GM18520 (cell line): Measurements from ENCODE around the gene SLC13A5.
"Not testable (repeated sequence)": the region's sequence is repeated elsewhere in the genome, so short reads cannot be mapped to it uniquely, and the experiment has no call there.

Experiments used
- ATAC-seq: cut with Tn5 transposase; IDR thresholded peaks from one replicate; pipeline ENCODE4 v1.9.1; 2021; ENCODE audit not compliant: unreplicated experiment

SLC13A5 gene

DNA sequence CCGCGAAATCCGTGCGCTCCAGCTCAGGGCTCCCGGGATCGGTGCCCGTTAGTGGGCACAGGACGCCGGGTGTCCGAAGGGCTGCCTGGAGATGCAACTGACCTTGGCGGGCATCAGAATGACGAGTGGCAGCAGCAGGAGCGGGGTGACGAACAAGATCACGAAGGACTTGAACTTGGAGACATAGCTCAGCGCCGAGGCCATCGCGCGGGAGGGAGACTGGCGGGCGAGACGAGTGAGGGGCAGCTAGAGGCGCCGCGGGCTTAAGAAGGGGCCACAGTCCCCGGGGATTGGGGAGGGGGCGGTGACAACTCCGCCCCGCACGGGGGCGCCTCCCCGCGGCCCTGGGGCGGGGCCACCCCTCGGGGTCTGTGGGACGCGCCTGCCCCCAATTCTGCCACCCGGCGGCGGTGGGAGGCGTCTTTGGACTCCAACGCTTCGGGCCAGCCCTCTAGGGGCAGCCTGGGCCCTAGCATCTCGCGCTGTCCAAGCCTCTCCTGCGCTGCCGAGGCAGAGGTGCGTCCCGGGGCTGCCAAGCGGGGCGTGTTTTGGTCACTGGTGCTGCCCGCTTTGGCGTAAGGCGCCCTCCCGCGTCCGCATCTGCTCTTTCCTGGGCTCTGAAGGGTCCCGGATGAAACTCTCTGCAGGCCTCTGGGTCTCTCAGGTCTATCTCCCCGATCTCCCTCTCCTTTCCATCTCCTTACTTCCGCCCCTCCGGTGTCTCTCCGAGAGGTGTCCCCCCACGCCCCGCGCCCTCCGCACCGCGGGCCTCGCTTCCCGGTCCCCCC is at the start of gene SLC13A5:
Gene SLC13A5, minus strand, starts transcription at position 240 of the 788 bp plus-strand sequence. Its CDS starts 36 bp downstream, at position 204.
- no peak for ATAC-seq

- ATAC-seq = no peak
Measured at GRCh38 chr17:6761779-6762178, 48.6 kb upstream of the SLC13A5 start.

GRCh38 chr17:6757747-6758146 is 44.6 kb upstream of the SLC13A5 start:
- ATAC-seq = no peak

DNA sequence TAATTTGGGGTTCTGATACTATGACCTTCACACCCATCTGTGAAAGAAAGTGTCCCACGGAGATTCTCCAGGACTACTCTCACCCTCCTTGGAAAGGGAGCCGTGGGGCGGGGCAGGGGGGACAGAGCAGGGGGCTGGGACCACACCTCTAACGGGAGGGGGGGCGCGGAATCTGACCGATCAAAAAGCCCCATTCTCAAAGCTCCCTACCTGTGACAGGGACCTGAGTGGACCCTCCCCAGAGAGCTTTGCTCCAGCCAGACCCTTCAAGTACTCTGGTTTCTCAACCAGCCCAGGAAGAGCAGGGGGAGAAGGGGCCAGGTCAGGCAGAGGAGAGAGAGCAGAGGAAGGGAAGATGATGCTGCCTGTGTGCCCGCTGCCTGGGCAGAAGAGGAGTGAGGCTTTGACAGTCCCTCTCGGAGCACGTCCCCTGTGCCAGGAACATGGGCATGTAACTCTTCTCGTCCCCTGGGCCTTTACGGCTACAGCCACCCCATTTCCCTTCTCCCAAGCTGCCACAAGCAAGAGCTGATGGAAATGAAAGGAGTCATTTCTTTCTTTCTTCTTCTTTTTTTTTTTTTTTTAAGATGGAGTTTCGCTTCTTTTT is 43.4 kb upstream of the SLC13A5 start:
- no peak for ATAC-seq

DNA sequence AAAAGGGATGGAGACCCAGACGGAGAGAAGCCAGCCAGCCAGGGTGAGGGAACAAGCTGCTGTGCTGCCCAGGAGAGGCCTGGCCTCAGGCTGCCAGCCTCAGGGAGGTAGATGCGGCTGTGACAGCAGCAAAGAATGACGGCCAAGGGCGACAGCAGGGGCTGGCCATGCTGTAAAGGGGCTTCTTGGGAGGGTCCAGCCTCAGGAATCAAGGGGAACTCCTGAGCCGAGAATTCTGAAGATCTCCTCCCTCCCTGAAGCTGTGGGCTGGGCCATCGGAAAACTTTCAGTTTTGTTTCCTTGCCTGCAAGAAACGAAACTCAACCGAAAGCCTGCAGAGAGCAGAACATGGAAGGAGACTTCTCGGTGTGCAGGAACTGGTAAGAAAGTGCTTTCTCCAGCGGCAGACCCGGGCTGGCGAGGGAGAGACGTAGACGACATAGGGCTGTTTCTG is 42.6 kb upstream of the SLC13A5 start, which contains the start of gene XAF1:
Gene XAF1, plus strand, starts transcription at position 316 of the 454 bp plus-strand sequence. Its CDS starts 33 bp downstream, at position 349.
- ATAC-seq = no peak

GRCh38 chr17:6755281-6755680 is 42.1 kb upstream of the SLC13A5 start:
- no peak for ATAC-seq

DNA sequence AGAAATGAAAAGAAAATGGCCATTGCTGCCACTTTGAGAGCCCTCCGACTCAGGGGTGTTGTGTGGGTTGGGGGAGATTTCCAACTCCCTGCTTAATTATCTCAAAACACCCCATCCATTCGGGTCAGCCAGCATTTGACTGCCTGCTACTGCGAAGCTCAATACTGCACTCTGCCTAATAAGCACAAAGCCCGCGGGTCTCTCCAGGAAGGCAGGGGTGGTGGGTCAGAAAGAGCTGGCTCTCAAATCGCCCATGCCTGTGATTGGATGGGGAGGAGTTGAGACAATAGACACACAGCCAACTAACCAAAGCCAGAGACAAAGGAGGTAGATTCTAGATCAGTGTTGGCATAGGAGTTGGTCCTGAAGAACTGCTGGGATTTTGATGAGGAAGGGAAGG is 40.4 kb upstream of the SLC13A5 start:
- ATAC-seq = no peak

- no peak for ATAC-seq
Measured at GRCh38 chr17:6753006-6753445, 39.9 kb upstream of the SLC13A5 start.

DNA sequence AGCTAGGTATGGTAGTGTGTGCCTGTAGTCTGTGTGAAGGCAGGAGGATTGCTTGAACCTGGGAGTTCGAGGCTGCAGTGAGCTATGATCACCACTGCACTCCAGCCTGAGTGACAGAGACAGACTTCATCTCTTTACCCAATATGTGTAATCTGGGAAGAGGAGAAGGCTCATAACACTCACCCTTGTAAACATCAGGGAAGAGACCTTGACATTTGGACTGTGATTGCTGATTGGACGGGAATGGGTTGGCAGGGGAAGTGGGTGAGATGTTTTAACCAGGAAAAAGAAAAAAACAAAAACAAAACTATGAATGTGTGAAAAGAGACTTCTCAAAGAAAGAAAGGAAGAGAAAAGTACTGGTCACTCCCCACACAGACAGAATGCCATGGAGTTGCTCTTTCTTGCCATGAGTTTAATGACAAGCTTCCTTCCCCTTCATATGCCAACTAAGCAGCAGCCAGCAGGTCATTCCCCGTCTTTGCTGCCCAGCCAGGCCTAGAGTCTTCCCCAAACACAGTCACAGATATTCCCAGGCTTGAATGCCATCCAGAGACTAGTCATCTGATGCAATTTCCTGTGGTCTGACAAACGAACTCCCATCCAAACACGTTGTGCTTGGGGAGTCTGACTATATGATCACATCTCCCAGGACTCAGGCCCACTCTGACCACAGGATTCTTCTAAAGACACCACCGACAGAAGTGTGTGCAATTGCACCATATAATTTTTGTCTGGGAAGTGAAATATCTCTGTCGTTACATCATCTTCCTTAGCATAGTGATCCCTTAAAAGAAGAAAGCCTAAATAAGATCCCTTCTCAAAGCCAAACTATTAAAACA is 39.1 kb upstream of the SLC13A5 start:
- no peak for ATAC-seq

DNA sequence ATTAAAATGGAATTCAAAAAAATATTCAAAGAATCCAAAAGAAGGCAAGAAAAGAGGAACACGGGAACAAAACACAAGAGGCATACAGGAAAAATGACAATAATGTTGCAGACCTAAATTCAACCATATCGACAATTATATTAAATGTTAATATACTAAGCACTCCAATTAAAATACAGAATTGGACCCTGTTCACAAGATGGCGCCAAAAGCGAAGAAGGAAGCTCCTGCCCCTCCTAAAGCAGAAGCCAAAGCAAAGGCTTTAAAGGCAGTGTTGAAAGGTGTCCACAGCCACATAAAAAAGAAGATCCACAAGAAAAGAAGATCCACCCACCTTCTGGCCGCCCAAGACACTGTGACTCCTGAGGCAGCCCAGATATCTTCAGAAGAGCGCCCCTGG is 36.4 kb upstream of the SLC13A5 start:
- ATAC-seq = no peak

GRCh38 chr17:6748617-6749016 is 35.4 kb upstream of the SLC13A5 start:
- ATAC-seq = no peak

DNA sequence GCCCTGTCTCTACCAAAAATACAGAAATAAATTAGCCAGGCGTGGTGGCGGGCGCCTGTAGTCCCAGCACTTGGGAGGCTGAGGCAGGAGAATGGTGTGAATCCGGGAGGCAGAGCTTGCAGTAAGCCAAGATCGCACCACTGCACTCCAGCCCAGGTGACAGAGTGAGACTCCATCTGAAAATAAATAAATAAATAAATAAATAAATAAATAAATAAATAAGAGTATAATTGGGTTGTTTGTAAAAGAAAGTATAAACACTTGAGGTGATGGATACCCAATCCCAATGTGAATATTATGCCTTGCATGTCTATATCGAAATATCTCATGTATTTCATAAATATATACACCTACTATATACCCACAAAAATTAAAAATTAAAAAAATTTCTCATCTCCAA is 33.5 kb upstream of the SLC13A5 start:
- not testable (repeated sequence) for ATAC-seq

- ATAC-seq = no peak
Measured at GRCh38 chr17:6729531-6729930, 16.4 kb upstream of the SLC13A5 start.

DNA sequence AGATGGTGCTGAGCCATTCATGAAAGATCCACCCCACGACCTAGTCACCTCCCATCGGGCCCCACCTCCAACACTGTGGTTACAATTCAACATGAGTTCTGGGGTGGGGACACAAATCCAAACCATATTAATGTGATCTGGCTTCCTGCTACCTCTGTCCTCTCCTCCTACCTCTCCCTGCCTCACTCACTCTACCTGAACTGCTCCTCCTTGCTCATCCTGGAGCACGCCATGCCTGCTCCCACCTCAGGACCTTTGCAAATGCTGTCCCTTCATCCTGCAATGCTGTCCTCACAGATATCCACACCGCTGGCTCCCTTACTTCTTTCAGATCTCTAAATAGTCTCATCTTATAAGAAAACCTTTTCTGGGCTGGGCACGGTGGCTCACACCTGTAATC is 10.8 kb upstream of the SLC13A5 start:
- ATAC-seq = no peak

DNA sequence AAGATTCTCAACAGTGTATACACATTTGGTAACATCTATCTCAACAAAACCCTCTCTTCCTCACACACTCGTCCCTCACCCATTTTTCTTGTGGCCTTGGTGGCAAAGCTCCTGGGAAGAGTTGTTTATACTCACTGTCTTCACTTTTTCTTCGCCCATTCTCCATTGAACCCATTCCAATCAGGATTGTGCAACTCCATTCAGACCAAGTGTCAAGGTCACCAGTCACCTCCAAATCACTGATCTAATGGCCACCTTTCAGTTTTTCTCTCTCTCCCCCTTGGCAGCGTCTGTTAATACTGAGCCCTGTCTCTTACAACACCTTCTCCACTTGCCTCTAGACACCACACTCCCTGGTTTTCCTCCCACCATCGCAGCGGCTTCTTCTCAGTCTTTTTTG is 8.6 kb upstream of the SLC13A5 start:
- no peak for ATAC-seq

DNA sequence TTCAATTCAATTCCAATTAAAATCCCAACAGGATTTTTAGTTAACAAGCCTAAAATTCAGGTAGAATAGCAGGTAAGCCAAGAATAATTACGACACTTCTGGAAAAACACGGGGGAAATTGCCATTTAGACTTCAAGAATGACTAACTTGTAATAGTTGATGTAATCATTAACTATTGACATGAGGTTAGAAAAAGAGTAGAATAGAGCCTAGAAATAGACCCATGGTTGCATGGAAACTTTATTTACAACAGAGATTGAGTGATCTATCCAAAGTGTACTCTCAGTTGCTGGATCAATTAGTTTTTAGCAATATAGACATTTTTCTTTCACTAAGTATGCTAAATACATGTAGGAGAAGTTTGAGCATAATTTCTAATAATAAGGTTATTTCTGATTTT is 3.6 kb upstream of the SLC13A5 start:
- ATAC-seq = no peak

- ATAC-seq = no peak
Measured at GRCh38 chr17:6714315-6714874, 1.2 kb upstream of the SLC13A5 start.

- no peak for ATAC-seq
Measured at GRCh38 chr17:6713918-6714271, 726 bp upstream of the SLC13A5 start.

DNA sequence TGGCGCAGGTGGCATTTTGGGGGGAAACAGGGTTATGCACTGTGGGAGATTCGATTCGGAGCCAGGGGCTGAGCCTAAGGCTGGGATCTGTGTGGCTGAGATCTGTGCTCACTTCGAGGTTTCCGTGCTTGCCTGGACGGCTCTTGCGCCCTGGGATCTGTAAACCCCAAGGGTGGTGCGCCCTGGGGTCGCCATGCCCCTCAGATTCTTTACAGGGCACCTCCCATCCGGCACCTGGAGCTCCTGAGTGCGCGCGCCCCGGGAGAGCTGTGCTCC is 377 bp downstream of the SLC13A5 start:
- no peak for ATAC-seq

GRCh38 chr17:6712058-6712853 is 913 bp downstream of the SLC13A5 start:
- no peak for ATAC-seq

- ATAC-seq = no peak
Measured at GRCh38 chr17:6711681-6712057, 1.5 kb downstream of the SLC13A5 start.
